HEK293 (cell line): ENCODE results near the gene CACNA2D3.

ENCODE experiments used
- CTCF ChIA-PET: fragments of 350-600 bp; formaldehyde crosslinking; extraction: SDS; loops from one replicate; lab custom pipeline; 2021; ENCODE audit warnings: antibody characterized with exemption; lab: Yijun Ruan, JAX
- POLR2A ChIA-PET: fragments of 300-600 bp; formaldehyde crosslinking; extraction: SDS; loops from one replicate; lab custom pipeline; 2020; ENCODE audit warnings: antibody characterized with exemption, inconsistent platforms; lab: Yijun Ruan, JAX
- H3K27ac ChIP-seq: fragments of 200-500 bp; sonication (Bioruptor generic); 2 replicates; pipeline ENCODE4 v1.5.1; 2014; ENCODE audit warnings: low read depth, low read length, control low read depth, inconsistent platforms; ENCODE audit errors: extremely low read depth
- H3K36me3 ChIP-seq, 2 experiments: fragments of 200-500 bp in 1 of 2; sonication (Bioruptor generic) in 1 of 2; 1 replicate in 1 of 2; 2 replicates in 1 of 2; pipeline ENCODE4 v1.5.1; 2014 to 2017; ENCODE audit warnings: inconsistent platforms in 2 of 2, low read length in 2 of 2; ENCODE audit not compliant: control insufficient read depth in 2 of 2, insufficient read depth in 1 of 2
- H3K4me1 ChIP-seq: fragments of 200-500 bp; sonication (Bioruptor generic); 2 replicates; pipeline ENCODE4 v1.5.1; 2014; ENCODE audit warnings: mild to moderate bottlenecking, low read length, inconsistent platforms; ENCODE audit not compliant: control insufficient read depth, insufficient read depth
- H3K4me3 ChIP-seq: 2 replicates; pipeline ENCODE4 v1.5.1; 2011; ENCODE audit warnings: low read depth, mild to moderate bottlenecking, control low read depth, low read length, moderate library complexity
- H3K9me3 ChIP-seq: fragments of 200-500 bp; sonication (Bioruptor generic); 2 replicates; pipeline ENCODE4 v1.5.1; 2014; ENCODE audit warnings: low read depth, low read length, inconsistent platforms; ENCODE audit not compliant: control insufficient read depth, insufficient read depth
- ATF2 ChIP-seq: fragments of 450-650 bp; formaldehyde crosslinking; IDR thresholded peaks from 2 replicates; pipeline ENCODE4 v1.5.1; 2016; ENCODE audit warnings: missing biosample characterization, missing genetic modification characterization, low read depth
- BCL11B ChIP-seq: fragments of 450-650 bp; formaldehyde crosslinking; IDR thresholded peaks from 2 replicates; pipeline ENCODE4 v1.5.1; 2016; ENCODE audit warnings: low read depth, missing biosample characterization, missing genetic modification characterization
- INSM2 ChIP-seq: fragments of 450-650 bp; formaldehyde crosslinking; IDR thresholded peaks from 2 replicates; pipeline ENCODE4 v1.5.1; 2016; ENCODE audit warnings: missing biosample characterization, missing genetic modification characterization
- KLF8 ChIP-seq: fragments of 450-650 bp; formaldehyde crosslinking; IDR thresholded peaks from 2 replicates; pipeline ENCODE4 v1.5.1; 2016; ENCODE audit warnings: missing biosample characterization, missing genetic modification characterization
- SALL2 ChIP-seq: fragments of 450-650 bp; formaldehyde crosslinking; IDR thresholded peaks from 2 replicates; pipeline ENCODE4 v1.5.0; 2017; ENCODE audit warnings: missing biosample characterization, mild to moderate bottlenecking, missing genetic modification characterization, borderline replicate concordance
- SP2 ChIP-seq: fragments of 450-650 bp; formaldehyde crosslinking; IDR thresholded peaks from 2 replicates; pipeline ENCODE4 v1.5.1; 2016; ENCODE audit warnings: missing biosample characterization, missing genetic modification characterization
- SP7 ChIP-seq: fragments of 450-650 bp; formaldehyde crosslinking; IDR thresholded peaks from 2 replicates; pipeline ENCODE4 v1.5.1; 2016; ENCODE audit warnings: missing biosample characterization, missing genetic modification characterization
- YY2 ChIP-seq: fragments of 450-650 bp; formaldehyde crosslinking; IDR thresholded peaks from 2 replicates; pipeline ENCODE4 v1.5.1; 2016; ENCODE audit warnings: missing biosample characterization, missing genetic modification characterization
- ZBTB20 ChIP-seq: fragments of 450-650 bp; formaldehyde crosslinking; IDR thresholded peaks from 2 replicates; pipeline ENCODE4 v1.5.1; 2016; ENCODE audit warnings: missing biosample characterization, missing genetic modification characterization
- ZFP69B ChIP-seq: fragments of 450-650 bp; formaldehyde crosslinking; IDR thresholded peaks from 2 replicates; pipeline ENCODE4 v1.5.1; 2016; ENCODE audit warnings: missing biosample characterization, missing genetic modification characterization
- ZIC2 ChIP-seq: fragments of 450-650 bp; formaldehyde crosslinking; IDR thresholded peaks from 2 replicates; pipeline ENCODE4 v1.5.1; 2016; ENCODE audit warnings: missing biosample characterization, missing genetic modification characterization
- ZNF184 ChIP-seq: fragments of 450-650 bp; IDR thresholded peaks from 2 replicates; pipeline ENCODE4 v1.5.1; 2018; ENCODE audit warnings: missing biosample characterization, mild to moderate bottlenecking, missing genetic modification characterization
- ZNF391 ChIP-seq: fragments of 450-650 bp; formaldehyde crosslinking; IDR thresholded peaks from 2 replicates; pipeline ENCODE4 v1.5.1; 2016; ENCODE audit warnings: low read depth, missing biosample characterization, missing genetic modification characterization, borderline replicate concordance
- ZNF514 ChIP-seq: fragments of 450-650 bp; formaldehyde crosslinking; IDR thresholded peaks from 2 replicates; pipeline ENCODE4 v1.5.1; 2016; ENCODE audit warnings: missing biosample characterization, missing genetic modification characterization
- ZNF530 ChIP-seq: fragments of 450-650 bp; formaldehyde crosslinking; IDR thresholded peaks from 2 replicates; pipeline ENCODE4 v1.5.1; 2016; ENCODE audit warnings: low read depth, missing biosample characterization, missing genetic modification characterization
- ZNF544 ChIP-seq: fragments of 450-650 bp; formaldehyde crosslinking; IDR thresholded peaks from 2 replicates; pipeline ENCODE4 v1.5.0; 2017; ENCODE audit warnings: missing biosample characterization, missing genetic modification characterization
- ZNF596 ChIP-seq: fragments of 450-650 bp; IDR thresholded peaks from 2 replicates; pipeline ENCODE4 v1.5.0; 2018; ENCODE audit warnings: missing biosample characterization, mild to moderate bottlenecking, missing genetic modification characterization, moderate library complexity
- ZNF621 ChIP-seq: fragments of 450-650 bp; formaldehyde crosslinking; IDR thresholded peaks from 2 replicates; pipeline ENCODE4 v1.5.1; 2017; ENCODE audit warnings: missing biosample characterization, missing genetic modification characterization
- ZNF704 ChIP-seq: fragments of 450-650 bp; formaldehyde crosslinking; IDR thresholded peaks from 2 replicates; pipeline ENCODE4 v1.5.1; 2016; ENCODE audit warnings: missing biosample characterization, missing genetic modification characterization
- ZNF776 ChIP-seq: fragments of 450-650 bp; formaldehyde crosslinking; IDR thresholded peaks from 2 replicates; pipeline ENCODE4 v1.5.0; 2017; ENCODE audit warnings: missing biosample characterization, missing genetic modification characterization, borderline replicate concordance
- ZSCAN16 ChIP-seq: fragments of 450-650 bp; formaldehyde crosslinking; IDR thresholded peaks from 2 replicates; pipeline ENCODE4 v1.5.1; 2016; ENCODE audit warnings: missing biosample characterization, missing genetic modification characterization
- ZSCAN23 ChIP-seq: fragments of 450-650 bp; formaldehyde crosslinking; IDR thresholded peaks from 2 replicates; pipeline ENCODE4 v1.5.1; 2016; ENCODE audit warnings: missing biosample characterization, missing genetic modification characterization
- ZSCAN30 ChIP-seq: fragments of 450-650 bp; IDR thresholded peaks from 2 replicates; pipeline ENCODE4 v1.5.1; 2018; ENCODE audit warnings: missing biosample characterization, mild to moderate bottlenecking, missing genetic modification characterization, moderate library complexity

Gene CACNA2D3

GRCh38 chr3:55006244-55006676 lies 883.9 kb downstream of the CACNA2D3 start (continued):
- TF ChIP-seq SP2 (tag by site-specific recombination) (no peak), ZFP69B (tag by site-specific recombination) (no peak)

DNA sequence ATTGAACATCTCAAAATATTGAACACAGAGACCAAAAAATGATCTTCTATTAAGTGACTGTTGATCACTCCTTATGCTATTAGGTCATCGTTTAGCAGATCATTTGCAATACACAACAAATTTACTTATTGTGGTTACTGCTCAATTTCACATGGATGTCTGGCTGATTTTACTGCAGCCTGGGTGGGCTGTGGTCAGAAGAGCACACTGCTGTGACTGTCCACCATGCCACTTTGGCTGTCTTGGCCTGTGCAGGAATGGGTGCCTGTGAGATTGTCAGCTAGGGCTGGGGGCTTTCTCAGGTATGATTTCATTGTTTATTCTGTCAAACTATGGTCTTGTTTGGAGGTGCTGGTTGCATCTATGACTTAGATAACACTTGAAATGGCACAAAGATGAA lies 885.6 kb downstream of the CACNA2D3 start:
- Histone ChIP-seq H3K4me3 (no peak overlapping the region), H3K27ac (no peak overlapping the region)
- CTCF ChIA-PET, result no interaction called here

GRCh38 chr3:55009372-55009771 lies 887.0 kb downstream of the CACNA2D3 start:
- no peak overlapping the region for H3K4me3 ChIP-seq
- H3K9me3 ChIP-seq, result no peaks in the 10 kb centered on the region
- no peaks in the 10 kb centered on the region for H3K4me1 ChIP-seq
- H3K27ac ChIP-seq, result no peak overlapping the region
- no peak for TF ChIP-seq SP7 (tag by site-specific recombination)
- TF ChIP-seq KLF8 (tag by site-specific recombination), result no peak
- TF ChIP-seq ZBTB20 (tag by site-specific recombination), result no peak
- no peak for TF ChIP-seq ZNF514 (tag by site-specific recombination)
- TF ChIP-seq BCL11B (tag by site-specific recombination), result no peak
- TF ChIP-seq INSM2, result no peak
- TF ChIP-seq ZNF530 (tag by site-specific recombination), result no peak
- TF ChIP-seq ZSCAN23 (tag by site-specific recombination), result no peak
- no peak for TF ChIP-seq ZNF544 (tag by site-specific recombination)
- no peak for TF ChIP-seq ATF2 (tag by site-specific recombination)
- TF ChIP-seq ZNF621 (tag by site-specific recombination), result no peak
- no peak for TF ChIP-seq ZNF776
- TF ChIP-seq ZNF391 (tag by site-specific recombination), result no peak
- TF ChIP-seq SALL2, result no peak
- TF ChIP-seq, all 188 proteins: peak for 0
- POLR2A ChIA-PET, result no interaction called here
- CTCF ChIA-PET, result no interaction called here
- H3K36me3 ChIP-seq, result no peaks in the 10 kb centered on the region

More for the DNA sequence above, 885.6 kb downstream of the CACNA2D3 start:
- TF ChIP-seq YY2 (tag by site-specific recombination) (no peak), ZNF184 (tag by site-specific recombination) (no peak), ZSCAN30 (tag by site-specific recombination) (no peak), ZIC2 (tag by site-specific recombination) (no peak), ZNF704 (tag by site-specific recombination) (no peak), ZNF596 (no peak), ZSCAN16 (tag by site-specific recombination) (no peak)
- H3K36me3 ChIP-seq, result no peaks in the 10 kb centered on the region
- POLR2A ChIA-PET, result no interaction called here
- H3K4me1 ChIP-seq, result no peaks in the 10 kb centered on the region
- H3K9me3 ChIP-seq, result no peaks in the 10 kb centered on the region
